H1 (cell line): ENCODE data around the gene TEX10. TPM values are rescaled to one million over a fixed set of nuclear protein-coding genes. Genes with fewer than 3 reads are reported as not detected.

Experiments used
- CTCF ChIA-PET: fragments of 300-600 bp; sonication (Branson Sonifier 250); formaldehyde crosslinking; loops from one replicate; lab custom pipeline; 2021; ENCODE audit not compliant: partially characterized antibody; lab: Charles Lee
- POLR2A ChIA-PET: fragments of 300-600 bp; sonication (Branson Sonifier 250); formaldehyde crosslinking; loops from one replicate; lab custom pipeline; 2021; ENCODE audit warnings: inconsistent platforms; ENCODE audit not compliant: partially characterized antibody; lab: Charles Lee
- DNase-seq, 2 experiments: peaks; one replicate each; pipeline versions ENCODE4 v3.0.0 to v3.0.0-alpha.2; 2010 to 2022; ENCODE audit warnings: low spot score in 2 of 2, low read depth in 1 of 2, mixed read lengths in 1 of 2
- FAIRE-seq: peaks from 2 replicates; lab custom pipeline; 2011; peaks lifted over from hg19 to GRCh38; lab: Jason Lieb, UNC
- H2AFZ ChIP-seq: 2 replicates; pipeline ENCODE4 v1.8.1; 2012; ENCODE audit warnings: low read length, inconsistent platforms
- H2AK5ac ChIP-seq: 2 replicates; pipeline ENCODE4 v1.6.1; 2013; ENCODE audit warnings: low read depth, low read length
- H2BK120ac ChIP-seq: replicated peaks from 2 replicates; pipeline ENCODE3; 2013; ENCODE audit warnings: low read depth, low read length, inconsistent platforms
- H2BK12ac ChIP-seq: 2 replicates; pipeline ENCODE4 v1.6.1; 2013; ENCODE audit warnings: low read depth, low read length
- H2BK15ac ChIP-seq: 2 replicates; pipeline ENCODE4 v1.6.1; 2013; ENCODE audit warnings: low read length
- H2BK20ac ChIP-seq: 2 replicates; pipeline ENCODE4 v1.6.1; 2013; ENCODE audit warnings: low read length
- H2BK5ac ChIP-seq: 2 replicates; pipeline ENCODE4 v1.6.1; 2013; ENCODE audit warnings: low read depth, low read length
- H3K14ac ChIP-seq: 2 replicates; pipeline ENCODE4 v1.6.1; 2013; ENCODE audit warnings: inconsistent platforms; ENCODE audit not compliant: insufficient read length
- H3K18ac ChIP-seq: 2 replicates; pipeline ENCODE4 v1.6.1; 2013; ENCODE audit warnings: low read length; ENCODE audit errors: extremely low read depth
- H3K23ac ChIP-seq: 2 replicates; pipeline ENCODE4 v1.6.1; 2013; ENCODE audit warnings: inconsistent platforms; ENCODE audit not compliant: insufficient read length
- H3K23me2 ChIP-seq: 2 replicates; pipeline ENCODE4 v1.6.1; 2013; ENCODE audit warnings: low read depth, low read length
- H3K27ac ChIP-seq: 2 replicates; pipeline ENCODE4 v1.6.1; 2011; ENCODE audit warnings: low read depth, low read length, inconsistent platforms
- H3K27me3 ChIP-seq, 4 experiments: replicated peaks in 1 of 4; 1 replicate in 1 of 4; 2 replicates in 3 of 4; pipeline versions ENCODE4 v1.6.1 to v1.8.1; 2011 to 2013; ENCODE audit warnings: low read length in 3 of 4, mild to moderate bottlenecking in 3 of 4, inconsistent platforms in 2 of 4, mixed read lengths in 2 of 4, moderate library complexity in 1 of 4; ENCODE audit not compliant: control insufficient read depth in 3 of 4, insufficient read depth in 3 of 4; ENCODE audit errors: extremely low read depth in 1 of 4
- H3K36me3 ChIP-seq, 4 experiments: 2 replicates each; pipeline versions ENCODE4 v1.6.1 to v1.8.1; 2011 to 2013; ENCODE audit warnings: mild to moderate bottlenecking in 4 of 4, low read length in 3 of 4, moderate library complexity in 2 of 4, control low read depth in 1 of 4, inconsistent platforms in 1 of 4; ENCODE audit not compliant: insufficient read depth in 4 of 4, control insufficient read depth in 2 of 4
- H3K4ac ChIP-seq: replicated peaks from 2 replicates; pipeline ENCODE3; 2013; ENCODE audit warnings: low read length, low read depth, mixed read lengths, inconsistent platforms; ENCODE audit not compliant: insufficient read length
- H3K4me1 ChIP-seq, 4 experiments: replicated peaks in 1 of 4; 1 replicate in 1 of 4; 2 replicates in 3 of 4; pipeline versions ENCODE4 v1.6.1 to v1.8.1; 2011 to 2013; ENCODE audit warnings: low read length in 3 of 4, inconsistent platforms in 2 of 4, mixed read lengths in 1 of 4; ENCODE audit not compliant: insufficient read depth in 4 of 4, control insufficient read depth in 3 of 4
- H3K4me2 ChIP-seq, 2 experiments: 2 replicates each; pipeline versions ENCODE4 v1.6.1 to v1.8.1; 2011 to 2013; ENCODE audit warnings: low read depth in 2 of 2, low read length in 2 of 2, control low read depth in 1 of 2, inconsistent platforms in 1 of 2, mild to moderate bottlenecking in 1 of 2; ENCODE audit not compliant: insufficient read depth in 1 of 2
- H3K4me3 ChIP-seq, 4 experiments: fragments of 200-600, 300-600 bp in 1 of 4; sonication (generic), shearing (Covaris generic), sonication (Bioruptor Twin) in 1 of 4; 2 replicates each; pipeline versions ENCODE4 v1.5.1 to v1.8.1; 2011 to 2016; ENCODE audit warnings: low read length in 4 of 4, low read depth in 3 of 4, control low read depth in 2 of 4, inconsistent platforms in 2 of 4, mild to moderate bottlenecking in 2 of 4, mixed read lengths in 1 of 4, moderate library complexity in 1 of 4; ENCODE audit not compliant: insufficient read depth in 2 of 4; ENCODE audit errors: extremely low read depth in 1 of 4
- H3K56ac ChIP-seq: replicated peaks from 2 replicates; pipeline ENCODE3; 2013; ENCODE audit warnings: low read depth, mild to moderate bottlenecking, mixed read lengths, low read length, inconsistent platforms; ENCODE audit not compliant: insufficient read length
- H3K79me1 ChIP-seq: 2 replicates; pipeline ENCODE4 v1.6.1; 2013; ENCODE audit warnings: low read depth, low read length, control low read depth
- H3K79me2 ChIP-seq, 2 experiments: 2 replicates each; pipeline versions ENCODE4 v1.6.1 to v1.8.1; 2012 to 2013; ENCODE audit warnings: low read length in 2 of 2, mild to moderate bottlenecking in 2 of 2, inconsistent platforms in 1 of 2; ENCODE audit not compliant: insufficient read depth in 2 of 2, control insufficient read depth in 1 of 2
- H3K9ac ChIP-seq, 4 experiments: replicated peaks in 1 of 4; 1 replicate in 1 of 4; 2 replicates in 3 of 4; pipeline versions ENCODE4 v1.6.1 to v1.8.1; 2011 to 2013; ENCODE audit warnings: low read depth in 3 of 4, low read length in 3 of 4, control low read depth in 2 of 4, mild to moderate bottlenecking in 2 of 4, moderate library complexity in 2 of 4, inconsistent platforms in 1 of 4; ENCODE audit errors: extremely low read depth in 1 of 4
- H3K9me3 ChIP-seq, 2 experiments: 2 replicates each; pipeline versions ENCODE4 v1.6.1 to v1.8.1; 2012 to 2013; ENCODE audit warnings: mild to moderate bottlenecking in 2 of 2, moderate library complexity in 2 of 2, control low read depth in 1 of 2, inconsistent platforms in 1 of 2, low read depth in 1 of 2, low read length in 1 of 2, mixed read lengths in 1 of 2; ENCODE audit not compliant: insufficient read depth in 2 of 2
- H4K20me1 ChIP-seq, 2 experiments: replicated peaks in 1 of 2; 2 replicates each; pipeline versions ENCODE3 to v1.8.1; 2011 to 2013; ENCODE audit warnings: inconsistent platforms in 2 of 2, low read length in 2 of 2, mild to moderate bottlenecking in 1 of 2; ENCODE audit not compliant: insufficient read depth in 2 of 2, control insufficient read depth in 1 of 2
- H4K5ac ChIP-seq: 2 replicates; pipeline ENCODE4 v1.6.1; 2013; ENCODE audit warnings: low read length, low read depth, mixed read lengths, inconsistent platforms; ENCODE audit not compliant: insufficient read length
- H4K8ac ChIP-seq: 2 replicates; pipeline ENCODE4 v1.8.0; 2013; ENCODE audit warnings: mild to moderate bottlenecking, moderate library complexity, low read length, inconsistent platforms; ENCODE audit not compliant: insufficient read depth; ENCODE audit errors: extremely low read depth
- H4K91ac ChIP-seq: replicated peaks from 2 replicates; pipeline ENCODE3; 2013; ENCODE audit warnings: low read length, mixed read lengths, inconsistent platforms; ENCODE audit not compliant: insufficient read length
- ATF3 ChIP-seq: IDR thresholded peaks from 2 replicates; pipeline ENCODE4 v1.6.1; 2011; ENCODE audit warnings: low read depth, mild to moderate bottlenecking, low read length; ENCODE audit not compliant: insufficient read depth
- BACH1 ChIP-seq: IDR thresholded peaks from 2 replicates; pipeline ENCODE4 v1.6.1; 2012; ENCODE audit warnings: low read length, improper control_type of control experiment
- BRCA1 ChIP-seq: IDR thresholded peaks from 2 replicates; pipeline ENCODE4 v1.6.1; 2012; ENCODE audit warnings: low read depth, low read length, improper control_type of control experiment
- CEBPB ChIP-seq: IDR thresholded peaks from 2 replicates; pipeline ENCODE4 v1.6.1; 2012; ENCODE audit warnings: low read depth, low read length
- CHD2 ChIP-seq: IDR thresholded peaks from 2 replicates; pipeline ENCODE4 v1.6.1; 2012; ENCODE audit warnings: low read length, improper control_type of control experiment
- EP300 ChIP-seq, 2 experiments: IDR thresholded peaks; 1 replicate in 1 of 2; 2 replicates in 1 of 2; pipeline ENCODE4 v1.6.1; 2011 to 2012; ENCODE audit warnings: low read depth in 2 of 2, low read length in 2 of 2, mild to moderate bottlenecking in 2 of 2, borderline replicate concordance in 1 of 2, inconsistent platforms in 1 of 2, moderate library complexity in 1 of 2
- GTF2F1 ChIP-seq: IDR thresholded peaks from 2 replicates; pipeline ENCODE4 v1.6.1; 2012; ENCODE audit warnings: low read depth, low read length, improper control_type of control experiment, borderline replicate concordance
- HDAC2 ChIP-seq, 2 experiments: fragments of 300-600 bp in 1 of 2; sonication (generic) in 1 of 2; IDR thresholded peaks; 2 replicates each; pipeline ENCODE4 v1.6.1; 2011 to 2012; ENCODE audit warnings: low read depth in 2 of 2, low read length in 2 of 2, mild to moderate bottlenecking in 2 of 2, moderate library complexity in 2 of 2, borderline replicate concordance in 1 of 2, inconsistent platforms in 1 of 2
- KDM4A ChIP-seq: IDR thresholded peaks from one replicate; pipeline ENCODE4 v1.7.1; 2012; ENCODE audit warnings: low read depth, mild to moderate bottlenecking, moderate library complexity, low read length, inconsistent platforms; ENCODE audit not compliant: severe bottlenecking
- POLR2AphosphoS5 ChIP-seq: IDR thresholded peaks from 2 replicates; pipeline ENCODE4 v1.6.1; 2011; ENCODE audit warnings: low read depth, low read length
- SIN3A ChIP-seq, 2 experiments: IDR thresholded peaks in 1 of 2; conservative IDR thresholded peaks in 1 of 2; 2 replicates each; pipeline ENCODE4 v1.6.1; 2011 to 2012; ENCODE audit warnings: low read length in 2 of 2, improper control_type of control experiment in 1 of 2, low read depth in 1 of 2, mild to moderate bottlenecking in 1 of 2
- SRF ChIP-seq: IDR thresholded peaks from 2 replicates; pipeline ENCODE4 v1.6.1; 2011; ENCODE audit warnings: mild to moderate bottlenecking, low read depth, low read length, moderate library complexity
- TAF7 ChIP-seq: optimal IDR thresholded peaks from 2 replicates; pipeline ENCODE3; 2011; ENCODE audit warnings: low read depth, mild to moderate bottlenecking, inconsistent platforms, low read length, moderate library complexity, borderline replicate concordance
- WGBS, 2 experiments: shearing (Covaris generic) in 1 of 2; methylation state at CpG; one replicate each; pipeline versions ENCODE4 v1.1.6 to v1.1.7; 2013 to 2015; ENCODE audit warnings: low lambda C conversion rate in 2 of 2, mixed read lengths in 2 of 2, inconsistent platforms in 1 of 2, low coverage in 1 of 2, missing lambda C conversion rate in 1 of 2; ENCODE audit not compliant: insufficient replicate concordance in 2 of 2, insufficient coverage in 1 of 2, insufficient read length in 1 of 2; ENCODE audit errors: extremely low coverage in 1 of 2, missing lambda C conversion rate in 1 of 2; 5-methylcytosine and 5-hydroxymethylcytosine counted together
- polyA plus RNA-seq, 7 experiments: library from polyadenylated mRNA; depleted of rRNA in 3 of 7; stranded (reverse) in 5 of 7; unstranded in 2 of 7; fragments of >200 nt in 5 of 7; fragments of 200-250 nt in 2 of 7; gene quantifications; 1 replicate in 5 of 7; 2 replicates in 1 of 7; 4 replicates in 1 of 7; pipeline versions ENCODE4 v1.2.1 to v1.2.3, GENCODE V29; 2011 to 2013; ENCODE audit warnings: missing spikeins in 2 of 7, mixed read lengths in 2 of 7
- total RNA-seq: library from RNA; stranded (reverse); fragmentation: NEBNext Ultra II Directional; extraction: Animal tissue kit (Norgen Biotek cat#: 25700); gene quantifications from 2 replicates; pipeline ENCODE4 v1.2.1, GENCODE V29; 2021

TEX10 gene
- total and polyA plus RNA-seq, 2 of the 8 experiments (the other 6 are each of a cell fraction or from before 2014, with no cell fraction given): 46.9 to 81.0 TPM

GRCh38 chr9:100317706-100318105 lies 35.0 kb downstream of the TEX10 start:
- Histone ChIP-seq H3K23ac (no peak overlapping the region), H3K23me2 (no peaks in the 10 kb centered on the region), H2BK15ac (no peak overlapping the region), H3K4ac (no peak overlapping the region), H3K4me2 (no peak overlapping the region), H4K8ac (no peak overlapping the region), H2BK12ac (no peak overlapping the region), H3K18ac (no peak overlapping the region), H3K56ac (no peak overlapping the region), H4K5ac (no peak overlapping the region), H3K79me1 (no peaks in the 10 kb centered on the region), H3K9me3 (no peaks in the 10 kb centered on the region), H3K79me2 (peaks cover 0 to 75% of the 10 kb centered on the region in 2 experiments; a peak in 3 of 4 replicates), H4K91ac (no peak overlapping the region), H3K36me3 (peaks cover 3 to 61% (median 27%) of the 10 kb centered on the region in 4 experiments; a peak in 7 of 8 replicates), H4K20me1 (peaks cover 2% of the 10 kb centered on the region in 2 experiments), H3K27me3 (no peaks in the 10 kb centered on the region), H3K4me1 (no peaks in the 10 kb centered on the region), H3K27ac (no peak overlapping the region), H3K14ac (no peak overlapping the region), H3K9ac (no peak overlapping the region), H2BK120ac (no peak overlapping the region), H2AFZ (no peak overlapping the region), H2AK5ac (no peak overlapping the region), H2BK5ac (no peak overlapping the region), H3K4me3 (no peak overlapping the region), H2BK20ac (no peak overlapping the region)
- FAIRE-seq: no peak
- ChIA-PET CTCF (interaction anchor here (1.0 kb wide), 1 partner anchor 10 kb away, joined by 4 read pairs; no protein-coding TSS in a partner anchor), POLR2A (no interaction called here)
- no peak for DNase-seq
- WGBS, 2 experiments: 100% methylated on average over 1 of the region's 1 CpG; no CpG with 5 or more reads in 1 of the 2 experiments
- TF ChIP-seq KDM4A (no peak), CHD2 (no peak), GTF2F1 (no peak), HDAC2 (IDR thresholded peaks at IDR 0.05; ENCODE audit: borderline replicate concordance in 1 of 2, low read depth in 2 of 2, low read length in 2 of 2) (no peak), POLR2AphosphoS5 (no peak), BACH1 (no peak), SIN3A (conservative IDR thresholded peaks at IDR 0.05 in 1 of 2, IDR thresholded peaks at IDR 0.05 in 1 of 2; ENCODE audit: low read depth in 1 of 2, low read length in 2 of 2) (no peak), CEBPB (no peak), BRCA1 (no peak), TAF7 (no peak), EP300 (IDR thresholded peaks at IDR 0.05; ENCODE audit: borderline replicate concordance in 1 of 2, low read depth in 2 of 2, low read length in 2 of 2) (no peak), SRF (no peak), ATF3 (no peak)
